Mesendoderm (in vitro differentiated cells): Measurements from ENCODE around the gene DBX2.

Experiments used
- DNase-seq: peaks from one replicate; pipeline ENCODE4 v3.0.0; 2013
- H2AK5ac ChIP-seq: 2 replicates; pipeline ENCODE4 v1.6.1; 2013; ENCODE audit warnings: low read length, inconsistent platforms
- H2BK120ac ChIP-seq: 2 replicates; pipeline ENCODE4 v1.6.1; 2013; ENCODE audit warnings: low read depth, mild to moderate bottlenecking, low read length, moderate library complexity, mixed read lengths
- H2BK15ac ChIP-seq: replicated peaks from 2 replicates; pipeline ENCODE4 v1.6.1; 2013; ENCODE audit warnings: low read depth, mild to moderate bottlenecking, moderate library complexity
- H2BK5ac ChIP-seq: 2 replicates; pipeline ENCODE4 v1.6.1; 2013; ENCODE audit warnings: low read length, inconsistent platforms
- H3K18ac ChIP-seq: 2 replicates; pipeline ENCODE4 v1.6.1; 2013; ENCODE audit warnings: mild to moderate bottlenecking, low read length, mixed read lengths
- H3K23ac ChIP-seq: one replicate; pipeline ENCODE4 v1.6.1; 2013; ENCODE audit warnings: low read length
- H3K27ac ChIP-seq: 2 replicates; pipeline ENCODE4 v1.5.1; 2013; ENCODE audit warnings: low read depth, mild to moderate bottlenecking, inconsistent platforms, low read length, moderate library complexity
- H3K27me3 ChIP-seq: 2 replicates; pipeline ENCODE4 v1.6.1; 2013; ENCODE audit warnings: low read length, control low read depth, mild to moderate bottlenecking, inconsistent platforms; ENCODE audit not compliant: insufficient read depth, poor library complexity
- H3K36me3 ChIP-seq: 2 replicates; pipeline ENCODE4 v1.6.1; 2013; ENCODE audit warnings: low read length, inconsistent platforms; ENCODE audit not compliant: control insufficient read depth, insufficient read depth
- H3K4ac ChIP-seq: one replicate; pipeline ENCODE4 v1.6.1; 2013; ENCODE audit warnings: low read depth, mild to moderate bottlenecking, low read length, moderate library complexity
- H3K4me1 ChIP-seq: 2 replicates; pipeline ENCODE4 v1.6.1; 2013; ENCODE audit warnings: low read depth, low read length, inconsistent platforms; ENCODE audit not compliant: control insufficient read depth
- H3K4me2 ChIP-seq: 2 replicates; pipeline ENCODE4 v1.6.1; 2013; ENCODE audit warnings: low read length
- H3K4me3 ChIP-seq: 2 replicates; pipeline ENCODE4 v1.5.1; 2013; ENCODE audit warnings: mild to moderate bottlenecking, low read length
- H3K56ac ChIP-seq: one replicate; pipeline ENCODE4 v1.6.1; 2013; ENCODE audit warnings: low read length
- H3K79me1 ChIP-seq: 2 replicates; pipeline ENCODE4 v1.6.1; 2013; ENCODE audit warnings: low read length, inconsistent platforms
- H3K79me2 ChIP-seq: 2 replicates; pipeline ENCODE4 v1.6.1; 2013; ENCODE audit warnings: mild to moderate bottlenecking, low read length; ENCODE audit not compliant: control insufficient read depth, insufficient read depth
- H3K9ac ChIP-seq: 2 replicates; pipeline ENCODE4 v1.6.1; 2013; ENCODE audit warnings: low read length, inconsistent platforms
- H4K5ac ChIP-seq: one replicate; pipeline ENCODE4 v1.6.1; 2013; ENCODE audit warnings: low read length
- H4K8ac ChIP-seq: one replicate; pipeline ENCODE4 v1.6.1; 2013; ENCODE audit warnings: low read depth, mild to moderate bottlenecking, control low read depth, low read length, moderate library complexity
- WGBS: extraction: QIAGEN DNeasy Blood & Tissue Kit; methylation state at CpG from one replicate; pipeline ENCODE4 v1.1.7; 2013; ENCODE audit warnings: low lambda C conversion rate, missing lambda C conversion rate; ENCODE audit not compliant: insufficient coverage; ENCODE audit errors: extremely low coverage; 5-methylcytosine and 5-hydroxymethylcytosine counted together

Gene DBX2

GRCh38 chr12:45065125-45065626 is 14.3 kb upstream of the DBX2 start:
- Histone ChIP-seq H2BK5ac (no peak overlapping the region), H3K9ac (no peak overlapping the region), H3K23ac (no peak overlapping the region), H2BK15ac (no peak overlapping the region), H3K18ac (no peak overlapping the region), H2BK120ac (no peak overlapping the region), H3K27ac (no peak overlapping the region), H3K36me3 (no peaks in the 10 kb centered on the region), H3K4me1 (no peaks in the 10 kb centered on the region), H3K4ac (no peak overlapping the region), H3K27me3 (no peaks in the 10 kb centered on the region), H3K79me1 (no peaks in the 10 kb centered on the region), H3K4me3 (no peak overlapping the region), H2AK5ac (no peak overlapping the region), H3K79me2 (no peaks in the 10 kb centered on the region), H4K5ac (no peak overlapping the region), H4K8ac (no peak overlapping the region), H3K4me2 (no peak overlapping the region), H3K56ac (no peak overlapping the region)
- no CpG with 5 or more reads among the region's 12 CpGs for WGBS
- DNase-seq = no peak

DNA sequence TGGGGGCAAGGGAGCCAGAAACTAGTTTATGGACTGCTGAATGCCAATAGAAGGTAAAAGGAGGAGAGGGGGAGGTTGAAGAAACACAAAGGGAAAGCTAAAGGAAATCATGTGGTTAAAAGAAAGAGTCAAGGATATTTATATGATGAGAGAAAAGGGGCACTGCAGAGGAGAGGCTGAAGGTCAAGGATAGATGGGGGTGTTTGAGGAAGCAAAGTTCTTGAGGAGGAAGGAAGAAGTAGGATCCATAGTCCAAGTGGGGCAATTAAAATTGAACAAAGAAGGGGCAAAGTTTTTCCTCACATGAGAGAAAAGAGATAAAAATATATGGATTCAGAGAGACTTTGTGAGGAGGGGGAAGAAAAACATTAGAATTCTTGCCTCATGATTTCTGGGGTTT is 10.1 kb upstream of the DBX2 start:
- Histone ChIP-seq H3K27ac (no peak overlapping the region), H2AK5ac (no peak overlapping the region), H4K5ac (no peak overlapping the region), H4K8ac (no peak overlapping the region), H3K36me3 (no peaks in the 10 kb centered on the region), H2BK120ac (no peak overlapping the region), H2BK5ac (no peak overlapping the region), H3K4me3 (no peak overlapping the region), H3K9ac (no peak overlapping the region), H3K4me1 (no peaks in the 10 kb centered on the region), H3K56ac (no peak overlapping the region), H3K18ac (no peak overlapping the region), H3K27me3 (no peaks in the 10 kb centered on the region), H3K4ac (no peak overlapping the region), H2BK15ac (no peak overlapping the region), H3K79me2 (no peaks in the 10 kb centered on the region), H3K23ac (no peak overlapping the region), H3K4me2 (no peak overlapping the region), H3K79me1 (no peaks in the 10 kb centered on the region)
- DNase-seq = no peak

GRCh38 chr12:45051572-45052125 is 750 bp upstream of the DBX2 start:
- Histone ChIP-seq H2BK15ac (no peak overlapping the region), H3K4me1 (no peaks in the 10 kb centered on the region), H2AK5ac (no peak overlapping the region), H3K36me3 (no peaks in the 10 kb centered on the region), H3K4me3 (no peak overlapping the region), H3K27ac (no peak overlapping the region), H3K9ac (peak overlapping the region; percentile 47), H3K18ac (peak overlapping the region; percentile 63), H2BK5ac (no peak overlapping the region), H3K4ac (no peak overlapping the region), H2BK120ac (no peak overlapping the region), H3K79me2 (no peaks in the 10 kb centered on the region), H4K5ac (no peak overlapping the region), H3K23ac (no peak overlapping the region), H4K8ac (no peak overlapping the region), H3K79me1 (no peaks in the 10 kb centered on the region), H3K4me2 (peak overlapping the region; percentile 98), H3K27me3 (peaks cover 16% of the 10 kb centered on the region), H3K56ac (peak overlapping the region; percentile 74)
- no CpG with 5 or more reads among the region's 17 CpGs for WGBS
- DNase-seq = peak; percentile 26

- Histone ChIP-seq H3K9ac (peak overlapping the region; percentile 47), H3K4me2 (peak overlapping the region; percentile 98), H3K27ac (no peak overlapping the region), H2BK15ac (no peak overlapping the region), H4K5ac (no peak overlapping the region), H3K56ac (peak overlapping the region; percentile 74), H3K36me3 (no peaks in the 10 kb centered on the region), H2AK5ac (no peak overlapping the region), H4K8ac (no peak overlapping the region), H3K79me2 (no peaks in the 10 kb centered on the region), H3K27me3 (peaks cover 16% of the 10 kb centered on the region), H3K79me1 (no peaks in the 10 kb centered on the region), H2BK5ac (no peak overlapping the region), H3K4me3 (peak overlapping the region; percentile 51), H2BK120ac (no peak overlapping the region), H3K23ac (no peak overlapping the region), H3K18ac (no peak overlapping the region), H3K4me1 (no peaks in the 10 kb centered on the region), H3K4ac (no peak overlapping the region)
- DNase-seq = peak; percentile 29
- WGBS = no CpG with 5 or more reads among the region's 52 CpGs
Measured at GRCh38 chr12:45049912-45050750, 768 bp downstream of the DBX2 start.

GRCh38 chr12:45042599-45042998 is 8.3 kb downstream of the DBX2 start:
- H3K56ac ChIP-seq = no peak overlapping the region
- DNase-seq = no peak
- H2BK15ac ChIP-seq = no peak overlapping the region
- no peak overlapping the region for H3K27ac ChIP-seq
- H3K4me3 ChIP-seq = no peak overlapping the region
- no peaks in the 10 kb centered on the region for H3K27me3 ChIP-seq
- H2AK5ac ChIP-seq = no peak overlapping the region
- no peak overlapping the region for H2BK5ac ChIP-seq
- no peak overlapping the region for H4K5ac ChIP-seq
- no peaks in the 10 kb centered on the region for H3K36me3 ChIP-seq
- WGBS = no CpG with 5 or more reads among the region's 5 CpGs
- no peak overlapping the region for H2BK120ac ChIP-seq
- no peak overlapping the region for H3K4ac ChIP-seq
- H4K8ac ChIP-seq = no peak overlapping the region
- H3K4me1 ChIP-seq = no peaks in the 10 kb centered on the region
- no peaks in the 10 kb centered on the region for H3K79me1 ChIP-seq
- no peak overlapping the region for H3K9ac ChIP-seq
- H3K18ac ChIP-seq = no peak overlapping the region
- no peaks in the 10 kb centered on the region for H3K79me2 ChIP-seq
- H3K23ac ChIP-seq = no peak overlapping the region
- no peak overlapping the region for H3K4me2 ChIP-seq
